ENCODE data around the gene TMEM114. TPM values are rescaled to one million over a fixed set of nuclear protein-coding genes. Genes with fewer than 3 reads are reported as not detected.

Gene TMEM114
- total RNA-seq, 1 experiment from 2014 or later, result not detected

GRCh38 chr16:8605554-8605953, 15.2 kb upstream of the TMEM114 start:
- Histone ChIP-seq H3K4me2 (no peak overlapping the region), H3K27me3 (ENCODE audit: insufficient read depth, low read depth) (peaks cover 81% of the 10 kb centered on the region), H4K20me1 (ENCODE audit: insufficient read depth) (no peaks in the 10 kb centered on the region), H2AFZ (no peak overlapping the region), H3K9me3 (ENCODE audit: insufficient read depth, low read depth) (no peaks in the 10 kb centered on the region), H3F3A (ENCODE audit: insufficient read depth, low read depth) (no peaks in the 10 kb centered on the region), H3K36me3 (ENCODE audit: low read depth) (no peaks in the 10 kb centered on the region), H3K27ac (no peak overlapping the region), H3K9me2 (ENCODE audit: insufficient read depth) (no peaks in the 10 kb centered on the region), H3K4me1 (replicated peaks; ENCODE audit: insufficient read depth) (no peaks in the 10 kb centered on the region), H3K4me3 (no peak overlapping the region), H3K79me2 (ENCODE audit: low read depth) (no peaks in the 10 kb centered on the region)
- BruUV-seq (replicated peaks), result no TSS peak
- intact Hi-C loops (cut with micrococcal nuclease; ENCODE audit: unreplicated experiment), result no loop called here
- TF ChIP-seq CTCF (conservative IDR thresholded peaks at IDR 0.05) (no peak), EZH2 (IDR thresholded peaks at IDR 0.05; ENCODE audit: low read depth) (no peak)
- ChIA-PET POLR2A (ENCODE audit: unreplicated experiment) (interaction anchor here (0.6 kb wide), 2 partner anchors 153 to 263 kb away, joined by 4 read pairs; partner anchors contain the start of gene CARHSP1), CTCF (no interaction called here)
- no peak for DNase-seq

GRCh38 chr16:8600144-8600775, 9.9 kb upstream of the TMEM114 start:
- H3K9me2 ChIP-seq (ENCODE audit: insufficient read depth), result no peaks in the 10 kb centered on the region
- no peaks in the 10 kb centered on the region for H3F3A ChIP-seq (ENCODE audit: insufficient read depth, low read depth)
- no peaks in the 10 kb centered on the region for H4K20me1 ChIP-seq (ENCODE audit: insufficient read depth)
- no peak overlapping the region for H2AFZ ChIP-seq
- peaks cover 66% of the 10 kb centered on the region for H3K27me3 ChIP-seq (ENCODE audit: insufficient read depth, low read depth)
- H3K9me3 ChIP-seq (ENCODE audit: insufficient read depth, low read depth), result no peaks in the 10 kb centered on the region
- H3K4me2 ChIP-seq, result no peak overlapping the region
- no TSS peak for BruUV-seq (replicated peaks)
- no peak overlapping the region for H3K4me3 ChIP-seq
- intact Hi-C loops (cut with micrococcal nuclease; ENCODE audit: unreplicated experiment), result no loop called here
- POLR2A ChIA-PET (ENCODE audit: unreplicated experiment), result no interaction called here
- no peaks in the 10 kb centered on the region for H3K4me1 ChIP-seq (replicated peaks; ENCODE audit: insufficient read depth)
- DNase-seq, result no peak
- no peak for TF ChIP-seq EZH2 (IDR thresholded peaks at IDR 0.05; ENCODE audit: low read depth)
- no peak for TF ChIP-seq CTCF (conservative IDR thresholded peaks at IDR 0.05)
- H3K27ac ChIP-seq, result no peak overlapping the region
- CTCF ChIA-PET, result no interaction called here
- H3K79me2 ChIP-seq (ENCODE audit: low read depth), result no peaks in the 10 kb centered on the region
- H3K36me3 ChIP-seq (ENCODE audit: low read depth), result no peaks in the 10 kb centered on the region

- no peaks in the 10 kb centered on the region for H3K4me1 ChIP-seq (replicated peaks; ENCODE audit: insufficient read depth)
- no peak for TF ChIP-seq CTCF (conservative IDR thresholded peaks at IDR 0.05)
- TF ChIP-seq EZH2 (IDR thresholded peaks at IDR 0.05; ENCODE audit: low read depth), result no peak
- H3K4me2 ChIP-seq, result no peak overlapping the region
- H4K20me1 ChIP-seq (ENCODE audit: insufficient read depth), result no peaks in the 10 kb centered on the region
- no peak overlapping the region for H3K27ac ChIP-seq
- intact Hi-C loops (cut with micrococcal nuclease; ENCODE audit: unreplicated experiment), result no loop called here
- no TSS peak for BruUV-seq (replicated peaks)
- H3K4me3 ChIP-seq, result no peak overlapping the region
- no peaks in the 10 kb centered on the region for H3K9me2 ChIP-seq (ENCODE audit: insufficient read depth)
- H3K79me2 ChIP-seq (ENCODE audit: low read depth), result no peaks in the 10 kb centered on the region
- ChIA-PET POLR2A (ENCODE audit: unreplicated experiment) (no interaction called here), CTCF (interaction anchor here (0.5 kb wide), 1 partner anchor 1651 kb away, joined by 8 read pairs; no protein-coding TSS in a partner anchor)
- H2AFZ ChIP-seq, result no peak overlapping the region
- no peaks in the 10 kb centered on the region for H3K36me3 ChIP-seq (ENCODE audit: low read depth)
- peaks cover 42% of the 10 kb centered on the region for H3K27me3 ChIP-seq (ENCODE audit: insufficient read depth, low read depth)
- H3K9me3 ChIP-seq (ENCODE audit: insufficient read depth, low read depth), result no peaks in the 10 kb centered on the region
- no peaks in the 10 kb centered on the region for H3F3A ChIP-seq (ENCODE audit: insufficient read depth, low read depth)
- DNase-seq, result no peak
Observed at GRCh38 chr16:8596581-8596980, 6.3 kb upstream of the TMEM114 start.
